ENCODE results near the gene TAS2R41.

DNA sequence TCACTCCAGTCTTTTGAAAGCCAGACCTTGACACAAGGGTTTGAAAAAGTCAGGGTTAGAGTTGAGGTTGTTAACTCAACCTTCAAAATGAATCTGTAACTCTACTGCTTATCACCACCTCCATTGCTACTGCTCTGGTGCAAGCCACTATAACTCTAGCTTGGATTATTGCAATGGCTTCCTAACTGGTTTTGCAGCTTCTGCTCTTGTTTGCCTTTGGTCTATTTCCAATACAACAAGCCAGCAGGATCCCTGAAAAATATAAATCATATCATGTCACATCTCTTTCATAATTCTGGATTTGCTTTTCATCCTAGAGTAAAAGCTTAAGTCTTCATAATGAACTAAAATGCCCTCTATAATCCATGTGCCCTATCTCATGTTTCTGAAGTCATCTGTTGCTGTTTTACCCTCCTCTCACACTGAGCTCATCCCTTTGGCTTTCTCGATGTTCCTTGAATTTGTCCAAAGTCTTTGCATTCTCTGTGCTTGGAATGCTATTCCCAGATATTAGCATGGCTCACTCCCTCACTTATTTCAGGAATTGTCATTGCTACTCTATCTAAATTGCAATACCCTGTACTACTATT lies 23.5 kb upstream of the TAS2R41 start:
- TF ChIP-seq POLR2A (IDR thresholded peaks at IDR 0.05), result no peak
- TF ChIP-seq CTCF (IDR thresholded peaks at IDR 0.05), result no peak
